ENCODE results near the gene CEP126.

The CEP126 gene

DNA sequence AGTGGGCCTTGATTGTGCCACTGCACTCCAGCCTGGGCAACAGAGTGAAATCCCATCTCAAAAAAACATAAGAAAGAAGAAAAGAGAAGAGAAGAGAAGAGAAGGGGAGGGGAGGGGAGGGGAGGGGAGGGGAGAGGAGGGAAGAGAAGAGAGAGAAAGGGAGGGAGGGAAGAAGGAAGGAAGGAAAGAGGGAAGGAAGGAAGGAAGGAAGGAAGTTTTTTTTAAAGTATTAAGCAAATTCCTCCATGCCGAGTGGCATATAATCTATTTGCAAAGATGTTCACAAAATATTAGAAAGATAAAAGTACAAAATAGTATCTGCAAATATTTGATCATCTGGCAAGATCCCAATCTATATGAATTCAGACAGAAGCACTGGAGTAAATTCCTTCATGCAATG is 121.9 kb downstream of the CEP126 start:
- CTCF ChIA-PET: no interaction called here
- Histone ChIP-seq H3K4me3 (ENCODE audit: low read depth, low read length) (no peak overlapping the region), H3K36me3 (ENCODE audit: control insufficient read depth in 2 of 2, insufficient read depth in 1 of 2, low read length in 2 of 2) (no peaks in the 10 kb centered on the region), H3K27ac (ENCODE audit: extremely low read depth, low read depth, low read length) (no peak overlapping the region), H3K4me1 (ENCODE audit: control insufficient read depth, insufficient read depth, low read length) (no peaks in the 10 kb centered on the region), H3K9me3 (ENCODE audit: control insufficient read depth, insufficient read depth, low read depth, low read length) (no peaks in the 10 kb centered on the region)
- POLR2A ChIA-PET: no interaction called here
- TF ChIP-seq, protein P1, sequence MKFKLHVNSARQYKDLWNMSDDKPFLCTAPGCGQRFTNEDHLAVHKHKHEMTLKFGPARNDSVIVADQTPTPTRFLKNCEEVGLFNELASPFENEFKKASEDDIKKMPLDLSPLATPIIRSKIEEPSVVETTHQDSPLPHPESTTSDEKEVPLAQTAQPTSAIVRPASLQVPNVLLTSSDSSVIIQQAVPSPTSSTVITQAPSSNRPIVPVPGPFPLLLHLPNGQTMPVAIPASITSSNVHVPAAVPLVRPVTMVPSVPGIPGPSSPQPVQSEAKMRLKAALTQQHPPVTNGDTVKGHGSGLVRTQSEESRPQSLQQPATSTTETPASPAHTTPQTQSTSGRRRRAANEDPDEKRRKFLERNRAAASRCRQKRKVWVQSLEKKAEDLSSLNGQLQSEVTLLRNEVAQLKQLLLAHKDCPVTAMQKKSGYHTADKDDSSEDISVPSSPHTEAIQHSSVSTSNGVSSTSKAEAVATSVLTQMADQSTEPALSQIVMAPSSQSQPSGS (tag by site-specific recombination; IDR thresholded peaks at IDR 0.05; ENCODE audit: low read depth): no peak
- TF ChIP-seq ZNF791 (tag by site-specific recombination; IDR thresholded peaks at IDR 0.05) (no peak), ZNF549 (tag by site-specific recombination; IDR thresholded peaks at IDR 0.05) (no peak), ZNF394 (tag by site-specific recombination; IDR thresholded peaks at IDR 0.05; ENCODE audit: borderline replicate concordance) (no peak), ZNF837 (tag by site-specific recombination; IDR thresholded peaks at IDR 0.05) (no peak), GFI1B (tag by site-specific recombination; IDR thresholded peaks at IDR 0.05) (no peak), ZNF157 (tag by site-specific recombination; IDR thresholded peaks at IDR 0.05) (no peak), ZNF138 (tag by site-specific recombination; IDR thresholded peaks at IDR 0.05; ENCODE audit: borderline replicate concordance) (no peak), ZNF223 (tag by site-specific recombination; IDR thresholded peaks at IDR 0.05) (no peak), ZNF585B (tag by site-specific recombination; IDR thresholded peaks at IDR 0.05) (no peak), ZFP69B (tag by site-specific recombination; IDR thresholded peaks at IDR 0.05) (no peak), GLI2 (tag by site-specific recombination; IDR thresholded peaks at IDR 0.05; ENCODE audit: borderline replicate concordance, low read depth) (no peak), ZNF830 (tag by site-specific recombination; IDR thresholded peaks at IDR 0.05; ENCODE audit: low read depth) (no peak), ZNF521 (tag by site-specific recombination; IDR thresholded peaks at IDR 0.05) (no peak)
- TF ChIP-seq, protein P2, sequence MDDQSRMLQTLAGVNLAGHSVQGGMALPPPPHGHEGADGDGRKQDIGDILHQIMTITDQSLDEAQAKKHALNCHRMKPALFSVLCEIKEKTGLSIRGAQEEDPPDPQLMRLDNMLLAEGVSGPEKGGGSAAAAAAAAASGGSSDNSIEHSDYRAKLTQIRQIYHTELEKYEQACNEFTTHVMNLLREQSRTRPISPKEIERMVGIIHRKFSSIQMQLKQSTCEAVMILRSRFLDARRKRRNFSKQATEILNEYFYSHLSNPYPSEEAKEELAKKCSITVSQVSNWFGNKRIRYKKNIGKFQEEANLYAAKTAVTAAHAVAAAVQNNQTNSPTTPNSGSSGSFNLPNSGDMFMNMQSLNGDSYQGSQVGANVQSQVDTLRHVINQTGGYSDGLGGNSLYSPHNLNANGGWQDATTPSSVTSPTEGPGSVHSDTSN (CRISPR knock-in tag; IDR thresholded peaks at IDR 0.05): no peak
- TF ChIP-seq, protein P3, sequence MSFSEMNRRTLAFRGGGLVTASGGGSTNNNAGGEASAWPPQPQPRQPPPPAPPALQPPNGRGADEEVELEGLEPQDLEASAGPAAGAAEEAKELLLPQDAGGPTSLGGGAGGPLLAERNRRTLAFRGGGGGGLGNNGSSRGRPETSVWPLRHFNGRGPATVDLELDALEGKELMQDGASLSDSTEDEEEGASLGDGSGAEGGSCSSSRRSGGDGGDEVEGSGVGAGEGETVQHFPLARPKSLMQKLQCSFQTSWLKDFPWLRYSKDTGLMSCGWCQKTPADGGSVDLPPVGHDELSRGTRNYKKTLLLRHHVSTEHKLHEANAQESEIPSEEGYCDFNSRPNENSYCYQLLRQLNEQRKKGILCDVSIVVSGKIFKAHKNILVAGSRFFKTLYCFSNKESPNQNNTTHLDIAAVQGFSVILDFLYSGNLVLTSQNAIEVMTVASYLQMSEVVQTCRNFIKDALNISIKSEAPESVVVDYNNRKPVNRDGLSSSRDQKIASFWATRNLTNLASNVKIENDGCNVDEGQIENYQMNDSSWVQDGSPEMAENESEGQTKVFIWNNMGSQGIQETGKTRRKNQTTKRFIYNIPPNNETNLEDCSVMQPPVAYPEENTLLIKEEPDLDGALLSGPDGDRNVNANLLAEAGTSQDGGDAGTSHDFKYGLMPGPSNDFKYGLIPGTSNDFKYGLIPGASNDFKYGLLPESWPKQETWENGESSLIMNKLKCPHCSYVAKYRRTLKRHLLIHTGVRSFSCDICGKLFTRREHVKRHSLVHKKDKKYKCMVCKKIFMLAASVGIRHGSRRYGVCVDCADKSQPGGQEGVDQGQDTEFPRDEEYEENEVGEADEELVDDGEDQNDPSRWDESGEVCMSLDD (tag by site-specific recombination; IDR thresholded peaks at IDR 0.05): no peak
- TF ChIP-seq, protein P4, sequence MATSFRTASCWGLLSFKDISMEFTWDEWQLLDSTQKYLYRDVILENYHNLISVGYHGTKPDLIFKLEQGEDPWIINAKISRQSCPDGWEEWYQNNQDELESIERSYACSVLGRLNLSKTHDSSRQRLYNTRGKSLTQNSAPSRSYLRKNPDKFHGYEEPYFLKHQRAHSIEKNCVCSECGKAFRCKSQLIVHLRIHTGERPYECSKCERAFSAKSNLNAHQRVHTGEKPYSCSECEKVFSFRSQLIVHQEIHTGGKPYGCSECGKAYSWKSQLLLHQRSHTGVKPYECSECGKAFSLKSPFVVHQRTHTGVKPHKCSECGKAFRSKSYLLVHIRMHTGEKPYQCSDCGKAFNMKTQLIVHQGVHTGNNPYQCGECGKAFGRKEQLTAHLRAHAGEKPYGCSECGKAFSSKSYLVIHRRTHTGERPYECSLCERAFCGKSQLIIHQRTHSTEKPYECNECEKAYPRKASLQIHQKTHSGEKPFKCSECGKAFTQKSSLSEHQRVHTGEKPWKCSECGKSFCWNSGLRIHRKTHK (tag by site-specific recombination; IDR thresholded peaks at IDR 0.05): no peak
- TF ChIP-seq, protein P5, sequence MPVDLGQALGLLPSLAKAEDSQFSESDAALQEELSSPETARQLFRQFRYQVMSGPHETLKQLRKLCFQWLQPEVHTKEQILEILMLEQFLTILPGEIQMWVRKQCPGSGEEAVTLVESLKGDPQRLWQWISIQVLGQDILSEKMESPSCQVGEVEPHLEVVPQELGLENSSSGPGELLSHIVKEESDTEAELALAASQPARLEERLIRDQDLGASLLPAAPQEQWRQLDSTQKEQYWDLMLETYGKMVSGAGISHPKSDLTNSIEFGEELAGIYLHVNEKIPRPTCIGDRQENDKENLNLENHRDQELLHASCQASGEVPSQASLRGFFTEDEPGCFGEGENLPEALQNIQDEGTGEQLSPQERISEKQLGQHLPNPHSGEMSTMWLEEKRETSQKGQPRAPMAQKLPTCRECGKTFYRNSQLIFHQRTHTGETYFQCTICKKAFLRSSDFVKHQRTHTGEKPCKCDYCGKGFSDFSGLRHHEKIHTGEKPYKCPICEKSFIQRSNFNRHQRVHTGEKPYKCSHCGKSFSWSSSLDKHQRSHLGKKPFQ (tag by site-specific recombination; IDR thresholded peaks at IDR 0.05): no peak
- TF ChIP-seq, protein P6, sequence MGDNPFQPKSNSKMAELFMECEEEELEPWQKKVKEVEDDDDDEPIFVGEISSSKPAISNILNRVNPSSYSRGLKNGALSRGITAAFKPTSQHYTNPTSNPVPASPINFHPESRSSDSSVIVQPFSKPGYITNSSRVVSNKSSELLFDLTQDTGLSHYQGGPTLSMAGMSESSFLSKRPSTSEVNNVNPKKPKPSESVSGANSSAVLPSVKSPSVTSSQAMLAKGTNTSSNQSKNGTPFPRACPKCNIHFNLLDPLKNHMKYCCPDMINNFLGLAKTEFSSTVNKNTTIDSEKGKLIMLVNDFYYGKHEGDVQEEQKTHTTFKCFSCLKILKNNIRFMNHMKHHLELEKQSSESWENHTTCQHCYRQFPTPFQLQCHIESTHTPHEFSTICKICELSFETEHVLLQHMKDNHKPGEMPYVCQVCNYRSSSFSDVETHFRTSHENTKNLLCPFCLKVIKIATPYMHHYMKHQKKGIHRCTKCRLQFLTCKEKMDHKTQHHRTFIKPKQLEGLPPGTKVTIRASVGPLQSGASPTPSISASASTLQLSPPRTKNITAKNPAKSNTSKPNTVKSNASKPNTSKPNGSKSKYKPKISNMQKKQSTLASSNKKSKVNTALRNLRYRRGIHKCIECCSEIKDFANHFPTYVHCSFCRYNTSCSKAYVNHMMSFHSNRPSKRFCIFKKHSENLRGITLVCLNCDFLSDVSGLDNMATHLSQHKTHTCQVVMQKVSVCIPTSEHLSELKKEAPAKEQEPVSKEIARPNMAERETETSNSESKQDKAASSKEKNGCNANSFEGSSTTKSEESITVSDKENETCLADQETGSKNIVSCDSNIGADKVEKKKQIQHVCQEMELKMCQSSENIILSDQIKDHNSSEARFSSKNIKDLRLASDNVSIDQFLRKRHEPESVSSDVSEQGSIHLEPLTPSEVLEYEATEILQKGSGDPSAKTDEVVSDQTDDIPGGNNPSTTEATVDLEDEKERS (tag by site-specific recombination; IDR thresholded peaks at IDR 0.05): no peak

Measured in HEK293 (cell line).